HG02973 (cell line): Measurements from ENCODE around the gene CELF2.
A peak's percentile ranks its signal among the peaks of the same experiment; 100 is the strongest.

Experiments used
- ATAC-seq: cut with Tn5 transposase; IDR thresholded peaks from one replicate; pipeline ENCODE4 v1.9.1; 2021; ENCODE audit warnings: moderate library complexity; ENCODE audit not compliant: unreplicated experiment

The CELF2 gene

DNA sequence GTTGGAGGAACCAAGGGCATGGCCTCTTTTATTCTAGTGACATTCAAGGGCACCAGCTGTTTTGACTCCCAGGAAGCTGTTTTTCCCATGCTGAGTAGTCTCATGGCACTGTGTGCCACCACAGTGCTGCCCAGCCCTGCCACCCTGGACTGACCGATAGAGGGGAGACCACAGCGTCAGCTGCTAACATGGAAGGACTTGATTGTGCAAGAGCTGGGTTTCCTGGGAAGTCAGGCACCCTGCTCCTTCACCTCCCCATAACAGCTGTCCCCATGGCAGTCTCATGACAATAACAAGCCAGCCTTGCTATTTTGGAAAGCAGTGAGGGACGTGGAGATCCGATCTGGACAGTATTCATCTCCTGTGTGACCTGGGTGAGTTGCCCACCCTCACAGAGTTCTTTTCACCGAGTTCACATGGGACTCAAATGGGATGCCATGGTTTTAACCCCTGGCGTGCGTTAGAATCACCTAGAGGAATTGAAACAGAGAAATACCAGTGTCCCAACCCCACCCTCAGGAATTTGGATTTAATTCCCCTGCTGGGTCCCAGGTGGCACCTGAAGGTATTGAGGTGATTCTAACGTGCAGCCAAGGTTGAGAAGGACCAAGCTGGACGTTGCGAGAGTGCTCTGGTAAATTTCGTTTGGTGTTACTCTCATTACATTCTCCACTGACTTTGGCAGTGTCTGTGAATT lies 174.8 kb downstream of the CELF2 start:
- no peak for ATAC-seq

- no peak for ATAC-seq
Observed at GRCh38 chr10:11193001-11193551, 175.4 kb downstream of the CELF2 start.

DNA sequence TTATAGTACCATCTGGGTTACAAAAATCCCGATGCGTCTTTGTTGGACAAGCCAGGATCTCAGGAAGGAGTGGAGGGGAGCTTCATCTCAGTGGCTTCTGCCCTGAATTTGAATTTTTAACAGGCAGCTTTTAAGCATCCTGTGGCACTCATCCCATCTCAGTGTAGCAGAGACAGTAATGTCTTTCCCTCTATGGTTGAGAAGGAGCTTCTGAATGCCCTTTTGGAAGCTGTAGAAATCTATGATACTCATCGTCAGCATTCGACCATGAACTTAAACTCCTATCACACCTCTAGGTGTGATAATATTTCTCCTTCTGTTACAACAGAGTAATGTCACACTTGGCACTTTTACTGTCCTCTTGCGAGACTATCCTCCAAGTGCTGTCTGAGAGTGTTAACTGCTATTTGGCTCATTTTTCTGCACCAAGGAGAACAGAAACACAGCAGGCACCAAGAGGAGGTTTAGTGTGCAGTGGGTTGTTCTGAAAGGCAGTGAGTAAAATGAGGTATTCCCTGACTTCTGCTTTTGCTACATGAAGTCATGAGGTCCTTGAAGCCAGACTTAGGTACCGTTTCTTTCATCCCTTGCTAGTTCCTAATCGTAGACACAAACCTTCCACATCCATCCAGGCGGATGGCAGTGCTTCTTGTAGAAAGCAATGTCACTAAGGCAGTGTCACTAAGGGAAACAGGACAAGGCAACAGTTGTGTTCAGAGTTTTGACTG lies 177.4 kb downstream of the CELF2 start:
- ATAC-seq = no peak

DNA sequence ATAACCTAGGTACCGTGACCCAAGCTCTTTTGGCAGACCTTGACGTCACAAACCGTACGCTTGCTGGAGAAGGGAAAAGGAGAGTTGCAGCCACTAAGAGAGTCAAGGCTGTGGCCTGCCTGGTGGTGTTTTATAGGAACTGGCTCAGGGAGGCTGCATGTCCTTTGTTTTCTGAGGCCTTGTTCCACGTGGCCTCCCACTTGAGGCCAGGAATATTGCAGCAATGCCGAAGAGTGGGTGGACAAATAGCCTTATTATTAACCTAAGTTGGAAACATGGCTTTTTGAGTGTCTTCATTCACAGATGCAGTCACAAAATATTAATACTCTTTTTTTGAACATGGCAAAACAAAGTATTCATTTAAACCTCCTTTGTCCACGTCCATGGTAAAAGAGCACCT lies 178.0 kb downstream of the CELF2 start:
- no peak for ATAC-seq

GRCh38 chr10:11197266-11197712 lies 179.6 kb downstream of the CELF2 start:
- ATAC-seq = peak; percentile 78

DNA sequence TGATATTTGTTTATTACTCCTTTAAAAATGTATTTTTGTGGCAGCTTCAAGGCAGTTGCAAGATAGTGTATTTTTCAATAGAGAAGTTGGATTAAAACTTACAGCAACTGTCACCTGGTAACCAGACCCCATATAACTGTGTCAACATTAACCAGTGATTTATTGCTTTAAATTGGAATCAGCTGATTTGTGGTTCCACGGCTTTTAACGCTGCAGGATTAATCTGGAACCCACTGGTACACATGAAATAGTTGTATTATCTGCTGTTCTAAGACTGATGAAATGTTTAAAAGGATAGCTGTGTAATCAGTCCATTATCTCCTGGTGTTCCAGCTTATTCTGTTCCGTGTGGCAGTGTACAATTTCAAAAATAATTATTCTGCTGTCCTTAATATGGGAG lies 180.2 kb downstream of the CELF2 start:
- no peak for ATAC-seq

DNA sequence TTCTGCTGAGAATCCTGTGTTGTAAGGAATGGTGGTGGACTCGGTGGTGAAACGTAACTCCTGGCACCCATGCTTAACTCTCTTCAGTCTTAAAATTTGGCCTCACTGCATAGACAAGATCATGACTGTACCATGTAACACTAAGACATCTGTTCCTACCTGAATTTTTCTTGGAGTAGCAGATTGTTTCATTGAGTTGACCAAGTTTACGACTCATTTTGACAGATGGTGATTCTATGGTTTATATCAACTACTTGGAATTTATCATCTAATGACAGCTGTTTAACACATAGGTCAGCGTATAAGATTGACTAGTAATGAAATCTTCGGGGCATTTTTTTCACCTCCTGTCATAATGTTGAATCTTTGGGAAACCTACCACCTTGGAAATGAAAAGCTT lies 184.2 kb downstream of the CELF2 start:
- no peak for ATAC-seq

- no peak for ATAC-seq
Observed at GRCh38 chr10:11204351-11204942, 186.8 kb downstream of the CELF2 start.

GRCh38 chr10:11205030-11205772 lies 187.5 kb downstream of the CELF2 start:
- no peak for ATAC-seq

DNA sequence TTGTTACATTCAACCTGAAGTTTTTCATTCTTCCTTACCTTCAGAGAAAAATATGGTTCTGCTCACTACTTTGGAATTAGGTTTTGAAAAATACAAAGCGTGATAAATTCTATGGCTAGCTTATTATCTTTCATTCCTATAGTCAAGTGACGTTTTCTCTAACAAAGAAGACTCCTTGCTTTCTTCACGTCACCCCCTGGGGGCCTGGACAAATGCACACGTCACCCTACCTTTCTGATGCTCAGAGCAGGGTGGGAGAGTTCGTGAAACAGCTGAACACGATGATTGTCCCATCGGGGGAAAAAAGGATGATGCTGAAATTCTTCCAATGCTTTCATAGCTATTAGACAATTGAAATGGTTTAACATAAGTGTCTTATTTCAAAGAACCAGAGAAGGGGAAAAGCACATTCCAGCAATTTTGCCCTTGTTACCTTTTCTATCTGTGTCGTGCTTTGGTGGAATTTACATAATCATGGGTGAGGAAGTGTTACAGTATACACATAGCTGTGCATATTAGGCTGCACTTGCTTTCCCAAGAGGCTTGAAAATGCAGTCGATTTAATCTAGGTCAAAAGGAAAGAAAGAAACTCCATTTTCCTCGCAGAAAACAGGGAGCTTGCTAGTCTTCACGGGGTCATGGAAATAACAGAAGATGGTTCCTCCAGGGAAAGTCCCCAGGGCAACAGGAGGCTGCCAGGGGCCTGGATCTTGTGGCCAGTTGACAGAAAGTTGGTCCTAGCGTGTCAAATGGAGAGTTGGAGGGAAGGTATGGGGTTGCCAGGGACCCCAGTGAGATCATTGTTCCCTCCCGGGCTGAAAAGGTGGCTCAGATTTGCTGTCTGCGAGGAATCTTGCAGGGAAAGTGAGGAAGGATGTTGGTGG lies 189.2 kb downstream of the CELF2 start:
- no peak for ATAC-seq

DNA sequence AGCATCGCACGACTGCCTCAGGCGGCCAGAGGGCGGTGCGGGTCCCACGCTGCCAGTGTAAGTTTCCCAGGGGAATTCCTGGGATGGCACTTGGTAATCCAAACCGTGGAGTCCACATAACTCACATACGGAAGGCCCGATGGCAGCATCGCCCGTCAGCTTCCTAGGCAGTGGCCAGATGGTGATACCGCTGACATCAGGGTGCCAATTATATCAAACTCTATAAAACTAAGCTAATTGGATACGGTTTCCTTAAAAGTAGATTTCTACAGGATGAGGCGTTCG lies 189.8 kb downstream of the CELF2 start:
- no peak for ATAC-seq

DNA sequence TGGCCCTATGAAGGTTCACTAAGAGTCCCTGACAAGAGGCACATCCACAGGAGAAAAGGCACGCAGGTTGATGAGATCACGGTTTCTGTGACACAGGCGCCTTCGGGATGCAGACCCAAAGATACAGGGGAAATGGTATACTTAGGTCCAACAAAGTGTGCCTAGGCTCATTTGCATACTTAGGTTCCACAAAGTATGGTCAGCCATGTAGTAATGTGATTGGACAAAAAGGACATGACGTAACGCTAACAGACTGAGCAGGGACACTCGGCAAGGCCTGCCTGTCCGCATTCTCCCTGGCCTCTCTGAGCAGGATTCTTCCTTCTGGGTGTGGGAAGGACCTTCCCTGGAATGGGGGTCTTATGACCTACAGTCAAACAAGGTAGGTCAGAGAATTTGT lies 190.6 kb downstream of the CELF2 start:
- ATAC-seq = no peak

GRCh38 chr10:11208908-11209829 lies 191.5 kb downstream of the CELF2 start:
- ATAC-seq = peak; percentile 48

GRCh38 chr10:11209830-11210181 lies 192.1 kb downstream of the CELF2 start:
- peak; percentile 16 for ATAC-seq

DNA sequence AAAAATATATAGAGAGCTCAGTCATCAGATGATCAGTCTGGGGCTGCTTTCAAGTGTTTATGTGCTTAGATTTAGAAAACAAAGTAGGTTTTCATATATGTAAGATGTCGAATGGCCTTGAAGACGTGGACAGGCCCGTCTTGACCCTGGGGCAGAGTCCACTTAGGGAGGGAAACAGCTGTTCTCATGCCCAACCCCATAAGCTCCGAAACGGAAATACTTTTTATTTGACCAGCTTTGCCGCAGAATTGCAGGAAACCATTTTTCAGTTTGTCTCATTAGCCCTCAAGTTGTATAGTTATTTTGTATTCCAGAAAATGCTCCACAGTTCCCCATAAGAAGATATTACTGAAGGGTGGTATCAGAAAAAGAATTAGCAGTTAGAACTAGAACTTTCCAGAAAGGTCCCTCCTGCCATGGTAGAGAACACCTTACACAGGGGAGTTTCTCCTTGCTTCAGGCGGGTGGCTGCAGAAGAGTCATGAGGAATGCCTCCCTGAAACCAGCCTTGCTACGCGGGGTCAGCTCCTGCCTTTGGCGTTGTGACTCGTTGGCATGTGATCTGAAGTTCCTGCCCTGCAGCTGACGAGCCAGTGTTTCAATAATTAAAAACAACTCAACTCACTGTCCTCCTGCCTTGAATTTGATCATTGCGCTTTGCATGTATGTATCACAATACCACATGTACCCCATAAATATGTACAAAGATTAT lies 192.7 kb downstream of the CELF2 start:
- no peak for ATAC-seq

- ATAC-seq = no peak
Observed at GRCh38 chr10:11212288-11213085, 194.8 kb downstream of the CELF2 start.

GRCh38 chr10:11213137-11213536 lies 195.5 kb downstream of the CELF2 start:
- no peak for ATAC-seq

GRCh38 chr10:11214407-11214806 lies 196.7 kb downstream of the CELF2 start:
- no peak for ATAC-seq
